Measurements from ENCODE around the gene C1orf226.

The C1orf226 gene

GRCh38 chr1:162359523-162360236, 21.8 kb upstream of the C1orf226 start:
- TF ChIP-seq POLR2A (IDR thresholded peaks at IDR 0.05; ENCODE audit: low read depth, low read length), result no peak
- DNase-seq (ENCODE audit: insufficient read length, low spot score), result no peak
- no peak for FAIRE-seq

GRCh38 chr1:162360237-162360873, 21.2 kb upstream of the C1orf226 start:
- TF ChIP-seq POLR2A (IDR thresholded peaks at IDR 0.05; ENCODE audit: low read depth, low read length), result no peak
- FAIRE-seq, result no peak

GRCh38 chr1:162360874-162361260, 20.7 kb upstream of the C1orf226 start:
- no peak for TF ChIP-seq POLR2A (IDR thresholded peaks at IDR 0.05; ENCODE audit: low read depth, low read length)
- FAIRE-seq (no peak), DNase-seq (ENCODE audit: insufficient read length, low spot score) (no peak)

More at GRCh38 chr1:162360237-162360873, 21.2 kb upstream of the C1orf226 start:
- no peak for DNase-seq (ENCODE audit: insufficient read length, low spot score)

- no peak for DNase-seq (ENCODE audit: insufficient read length, low spot score)
- no peak for FAIRE-seq
- no peak for TF ChIP-seq POLR2A (IDR thresholded peaks at IDR 0.05; ENCODE audit: low read depth, low read length)
Observed at GRCh38 chr1:162361349-162361748, 20.2 kb upstream of the C1orf226 start.

- DNase-seq (ENCODE audit: insufficient read length, low spot score) (no peak), FAIRE-seq (no peak)
- TF ChIP-seq POLR2A (IDR thresholded peaks at IDR 0.05; ENCODE audit: low read depth, low read length), result no peak
Observed at GRCh38 chr1:162363823-162364222, 17.7 kb upstream of the C1orf226 start.

- no peak for DNase-seq (ENCODE audit: insufficient read length, low spot score)
- no peak for TF ChIP-seq POLR2A (IDR thresholded peaks at IDR 0.05; ENCODE audit: low read depth, low read length)
- no peak for FAIRE-seq
Observed at GRCh38 chr1:162364498-162364897, 17.0 kb upstream of the C1orf226 start.

- no peak for FAIRE-seq
- DNase-seq (ENCODE audit: insufficient read length, low spot score), result no peak
- no peak for TF ChIP-seq POLR2A (IDR thresholded peaks at IDR 0.05; ENCODE audit: low read depth, low read length)
Observed at GRCh38 chr1:162365284-162366020, 16.1 kb upstream of the C1orf226 start.

GRCh38 chr1:162366149-162366548, 15.4 kb upstream of the C1orf226 start:
- no peak for FAIRE-seq
- no peak for DNase-seq (ENCODE audit: insufficient read length, low spot score)
- TF ChIP-seq POLR2A (IDR thresholded peaks at IDR 0.05; ENCODE audit: low read depth, low read length), result no peak

GRCh38 chr1:162366671-162367070, 14.9 kb upstream of the C1orf226 start:
- DNase-seq (ENCODE audit: insufficient read length, low spot score) (no peak), FAIRE-seq (no peak)
- no peak for TF ChIP-seq POLR2A (IDR thresholded peaks at IDR 0.05; ENCODE audit: low read depth, low read length)

- FAIRE-seq (no peak), DNase-seq (ENCODE audit: insufficient read length, low spot score) (no peak)
- TF ChIP-seq POLR2A (IDR thresholded peaks at IDR 0.05; ENCODE audit: low read depth, low read length), result no peak
Observed at GRCh38 chr1:162367073-162367472, 14.5 kb upstream of the C1orf226 start.

- FAIRE-seq, result no peak
- no peak for DNase-seq (ENCODE audit: insufficient read length, low spot score)
- TF ChIP-seq POLR2A (IDR thresholded peaks at IDR 0.05; ENCODE audit: low read depth, low read length), result no peak
Observed at GRCh38 chr1:162367772-162368171, 13.8 kb upstream of the C1orf226 start.

GRCh38 chr1:162368451-162368850, 13.1 kb upstream of the C1orf226 start:
- FAIRE-seq, result no peak
- no peak for DNase-seq (ENCODE audit: insufficient read length, low spot score)
- TF ChIP-seq POLR2A (IDR thresholded peaks at IDR 0.05; ENCODE audit: low read depth, low read length), result no peak

GRCh38 chr1:162369571-162369970, 12.0 kb upstream of the C1orf226 start:
- no peak for FAIRE-seq
- TF ChIP-seq POLR2A (IDR thresholded peaks at IDR 0.05; ENCODE audit: low read depth, low read length), result no peak

GRCh38 chr1:162370161-162370560, 11.4 kb upstream of the C1orf226 start:
- no peak for DNase-seq (ENCODE audit: insufficient read length, low spot score)
- no peak for TF ChIP-seq POLR2A (IDR thresholded peaks at IDR 0.05; ENCODE audit: low read depth, low read length)
- FAIRE-seq, result no peak

More at GRCh38 chr1:162369571-162369970, 12.0 kb upstream of the C1orf226 start:
- DNase-seq (ENCODE audit: insufficient read length, low spot score), result no peak
